ENCODE results near the gene MFSD6. TPM values are rescaled to one million over a fixed set of nuclear protein-coding genes. Genes with fewer than 3 reads are reported as not detected.

Gene MFSD6
- total and polyA plus RNA-seq, 12 donors = 9.3 to 253 (median 93.4) TPM

GRCh38 chr2:190519975-190520767 lies 112.0 kb downstream of the MFSD6 start:
- TF ChIP-seq CTCF (IDR thresholded peaks at IDR 0.05) (no peak), POLR2A (IDR thresholded peaks at IDR 0.05) (no peak)
- Histone ChIP-seq H3K9me3 (replicated peaks in 1 of 3) (no peaks in the 10 kb centered on the region), H3K4me3 (no peak overlapping the region), H3K27me3 (no peaks in the 10 kb centered on the region), H3K27ac (no peak overlapping the region), H3K4me1 (replicated peaks in 1 of 2) (no peaks in the 10 kb centered on the region), H3K36me3 (replicated peaks in 1 of 2) (no peaks in the 10 kb centered on the region)
- intact Hi-C loops (cut with DNase I) = loop anchor here in 1 of 2 donors (10.0 kb wide), 1 partner anchor 135 kb away; no protein-coding TSS in a partner anchor
- 79 to 100% (median 92%) methylated on average over 1 of the region's 1 CpG for WGBS, 4 donors
- no peak for DNase-seq

- Histone ChIP-seq H3K36me3 (replicated peaks in 1 of 2) (no peaks in the 10 kb centered on the region), H3K4me1 (replicated peaks in 1 of 2) (no peaks in the 10 kb centered on the region), H3K9me3 (replicated peaks in 1 of 3) (no peaks in the 10 kb centered on the region), H3K4me3 (no peak overlapping the region), H3K27ac (no peak overlapping the region), H3K27me3 (no peaks in the 10 kb centered on the region)
- no peak for DNase-seq
- intact Hi-C loops (cut with DNase I) = no loop called here
- no peak for TF ChIP-seq CTCF (IDR thresholded peaks at IDR 0.05)
- TF ChIP-seq POLR2A (IDR thresholded peaks at IDR 0.05) = no peak
Measured at GRCh38 chr2:190524928-190525327, 116.8 kb downstream of the MFSD6 start.

GRCh38 chr2:190526105-190526750 lies 118.1 kb downstream of the MFSD6 start:
- WGBS, 4 donors = 62 to 75% (median 69%) methylated on average over 4 of the region's 4 CpGs
- H3K27ac ChIP-seq = no peak overlapping the region
- no peaks in the 10 kb centered on the region for H3K4me1 ChIP-seq (replicated peaks in 1 of 2)
- no peaks in the 10 kb centered on the region for H3K36me3 ChIP-seq (replicated peaks in 1 of 2)
- TF ChIP-seq POLR2A (IDR thresholded peaks at IDR 0.05) = no peak
- TF ChIP-seq CTCF (IDR thresholded peaks at IDR 0.05) = no peak
- DNase-seq = no peak
- intact Hi-C loops (cut with DNase I) = no loop called here
- H3K27me3 ChIP-seq = no peaks in the 10 kb centered on the region
- H3K9me3 ChIP-seq (replicated peaks in 1 of 3) = no peaks in the 10 kb centered on the region
- H3K4me3 ChIP-seq = no peak overlapping the region

- TF ChIP-seq CTCF (IDR thresholded peaks at IDR 0.05) (no peak), POLR2A (IDR thresholded peaks at IDR 0.05) (no peak)
- intact Hi-C loops (cut with DNase I) = no loop called here
- Histone ChIP-seq H3K4me3 (no peak overlapping the region), H3K9me3 (replicated peaks in 1 of 3) (no peaks in the 10 kb centered on the region), H3K27ac (no peak overlapping the region), H3K36me3 (replicated peaks in 1 of 2) (no peaks in the 10 kb centered on the region), H3K27me3 (no peaks in the 10 kb centered on the region), H3K4me1 (replicated peaks in 1 of 2) (no peaks in the 10 kb centered on the region)
- WGBS, 4 donors = 93 to 96% (median 95%) methylated on average over 4 of the region's 4 CpGs
- no peak for DNase-seq
Measured at GRCh38 chr2:190527214-190527613, 119.1 kb downstream of the MFSD6 start.
